K562 (cell line): Measurements from ENCODE around the gene TTLL9. TPM values are rescaled to one million over a fixed set of nuclear protein-coding genes. Genes with fewer than 3 reads are reported as not detected.

ENCODE experiments used
- ATAC-seq: fragments of 200-7000 bp; cut with Tn5 transposase; 3 replicates; pipeline ENCODE4 v1.9.1; 2020; ENCODE audit warnings: moderate library complexity
- BruUV-seq: library from RNA; stranded (reverse); fragments of 400-500 nt; replicated peaks from 2 replicates; lab custom pipeline; 2021; lab: Mats Ljungman, UMichigan
- CTCF ChIA-PET: fragments of 300-600 bp; formaldehyde crosslinking; extraction: SDS; loops from one replicate; lab custom pipeline; 2021; ENCODE audit warnings: low intra/inter-chr PET ratio; lab: Yijun Ruan, JAX
- POLR2A ChIA-PET: fragments of 300-600, 350-650 bp; sonication (Branson Sonifier 250); formaldehyde crosslinking; extraction: SDS; loops from one replicate; lab custom pipeline; 2021; ENCODE audit warnings: antibody characterized with exemption, inconsistent platforms; lab: Yijun Ruan, JAX
- DNase-seq, 4 experiments: peaks; one replicate each; pipeline versions ENCODE4 v3.0.0 to v3.0.0-alpha.2; 2011 to 2018; ENCODE audit warnings: low spot score in 3 of 4, mixed read lengths in 3 of 4; ENCODE audit errors: extremely low read depth in 1 of 4
- FAIRE-seq: peaks from 2 replicates; lab custom pipeline; 2011; peaks lifted over from hg19 to GRCh38; lab: Jason Lieb, UNC
- H2AFZ ChIP-seq: 2 replicates; pipeline ENCODE4 v1.6.0; 2011; ENCODE audit warnings: low read depth, low read length, control low read depth, inconsistent platforms
- H3K27ac ChIP-seq: fragments of 200-600 bp; 3 replicates; pipeline ENCODE4 v1.8.0; 2011; ENCODE audit warnings: low read depth, mild to moderate bottlenecking, control low read depth, inconsistent platforms, low read length, moderate library complexity, mixed read lengths; ENCODE audit errors: extremely low read depth
- H3K27me3 ChIP-seq, 2 experiments: fragments of 300-600 bp in 1 of 2; 2 replicates in 1 of 2; 3 replicates in 1 of 2; pipeline versions ENCODE4 v1.6.0 to v1.8.0; 2011; ENCODE audit warnings: inconsistent platforms in 2 of 2, low read length in 2 of 2, mild to moderate bottlenecking in 1 of 2, mixed read lengths in 1 of 2, moderate library complexity in 1 of 2; ENCODE audit not compliant: control insufficient read depth in 2 of 2, insufficient read depth in 2 of 2
- H3K36me3 ChIP-seq: fragments of 300-600 bp; 3 replicates; pipeline ENCODE4 v1.8.0; 2011; ENCODE audit warnings: mild to moderate bottlenecking, low read length, inconsistent platforms; ENCODE audit not compliant: control insufficient read depth, insufficient read depth
- H3K4me1 ChIP-seq, 2 experiments: fragments of 200-600 bp in 1 of 2; replicated peaks in 1 of 2; 2 replicates in 1 of 2; 3 replicates in 1 of 2; pipeline versions ENCODE4 v1.5.1 to v1.8.0; 2011; ENCODE audit warnings: inconsistent platforms in 2 of 2, low read length in 2 of 2, mild to moderate bottlenecking in 1 of 2, mixed read lengths in 1 of 2, moderate library complexity in 1 of 2; ENCODE audit not compliant: control insufficient read depth in 2 of 2, insufficient read depth in 2 of 2
- H3K4me2 ChIP-seq: 2 replicates; pipeline ENCODE4 v1.6.1; 2011; ENCODE audit warnings: low read length, control low read depth, inconsistent platforms, mixed read lengths; ENCODE audit not compliant: insufficient read depth
- H3K4me3 ChIP-seq: fragments of 200-600 bp; sonication (generic), shearing (Covaris generic); 2 replicates; pipeline ENCODE4 v1.5.1; 2016; ENCODE audit warnings: control low read depth, inconsistent platforms
- H3K79me2 ChIP-seq: fragments of 200-600 bp; 3 replicates; pipeline ENCODE4 v1.8.0; 2011; ENCODE audit warnings: low read length, inconsistent platforms; ENCODE audit not compliant: control insufficient read depth, insufficient read depth
- H3K9ac ChIP-seq, 2 experiments: 2 replicates each; pipeline versions ENCODE4 v1.6.0 to v1.6.1; 2011; ENCODE audit warnings: low read depth in 2 of 2, low read length in 2 of 2, control low read depth in 1 of 2, inconsistent platforms in 1 of 2, mild to moderate bottlenecking in 1 of 2, mixed read lengths in 1 of 2; ENCODE audit not compliant: insufficient read depth in 1 of 2
- H3K9me1 ChIP-seq: one replicate; pipeline ENCODE4 v1.6.0; 2011; ENCODE audit warnings: inconsistent platforms, mild to moderate bottlenecking, low read length, moderate library complexity; ENCODE audit not compliant: control insufficient read depth, insufficient read depth
- H3K9me3 ChIP-seq: replicated peaks from 2 replicates; pipeline ENCODE4 v1.5.1; 2011; ENCODE audit warnings: low read depth, low read length, inconsistent platforms; ENCODE audit not compliant: control insufficient read depth, insufficient read depth
- H4K20me1 ChIP-seq: replicated peaks from 2 replicates; pipeline ENCODE4 v1.6.1; 2011; ENCODE audit warnings: low read length, inconsistent platforms, mixed read lengths; ENCODE audit not compliant: control insufficient read depth, insufficient read depth
- ATF2 ChIP-seq: sonication (generic); formaldehyde crosslinking; IDR thresholded peaks from 2 replicates; pipeline ENCODE4 v1.8.1; 2022; ENCODE audit warnings: missing genetic modification reagents
- BHLHE40 ChIP-seq: IDR thresholded peaks from 2 replicates; pipeline ENCODE4 v1.6.1; 2011; ENCODE audit warnings: low read length, improper control_type of control experiment
- DMBX1 ChIP-seq: fragments of 250-450 bp; sonication (Bioruptor Pico); IDR thresholded peaks from 2 replicates; pipeline ENCODE4 v1.8.0; 2022; ENCODE audit warnings: inconsistent platforms, mild to moderate bottlenecking, moderate library complexity, borderline replicate concordance
- HNRNPUL1 ChIP-seq: fragments of 200-400 bp; formaldehyde crosslinking; IDR thresholded peaks from 2 replicates; pipeline ENCODE4 v1.6.1; 2017; ENCODE audit warnings: low read length
- JUN ChIP-seq, 2 experiments: sonication (generic) in 1 of 2; formaldehyde crosslinking in 1 of 2; IDR thresholded peaks; 2 replicates each; pipeline versions ENCODE4 v1.6.1 to v1.8.0; 2012 to 2022; ENCODE audit warnings: borderline replicate concordance in 2 of 2, mild to moderate bottlenecking in 2 of 2, improper control_type of control experiment in 1 of 2, low read depth in 1 of 2, low read length in 1 of 2, missing genetic modification reagents in 1 of 2
- MTA1 ChIP-seq: fragments of 450-650 bp; IDR thresholded peaks from 2 replicates; pipeline ENCODE4 v1.6.1; 2017; ENCODE audit warnings: borderline replicate concordance
- THAP7 ChIP-seq: fragments of 250-450 bp; sonication (Bioruptor Pico); IDR thresholded peaks from 2 replicates; pipeline ENCODE4 v1.5.0; 2021
- USF1 ChIP-seq: sonication (generic); formaldehyde crosslinking; IDR thresholded peaks from 2 replicates; pipeline ENCODE4 v1.9.0; 2022; ENCODE audit warnings: mild to moderate bottlenecking, missing genetic modification reagents
- VEZF1 ChIP-seq: fragments of 200-800 bp; sonication (Bioruptor generic); IDR thresholded peaks from 2 replicates; pipeline ENCODE4 v1.6.1; 2017; ENCODE audit warnings: missing genetic modification characterization, missing compliant biosample characterization
- ZBTB2 ChIP-seq: fragments of 450-650 bp; IDR thresholded peaks from 2 replicates; pipeline ENCODE4 v1.6.1; 2016; ENCODE audit warnings: antibody characterized with exemption
- ZNF512 ChIP-seq: IDR thresholded peaks from 2 replicates; pipeline ENCODE4 v1.6.1; 2016; ENCODE audit warnings: missing genetic modification characterization, missing compliant biosample characterization
- ZSCAN29 ChIP-seq: fragments of 450-650 bp; IDR thresholded peaks from 2 replicates; pipeline ENCODE4 v1.6.1; 2017
- WGBS: fragments of 100-300 bp; shearing (Covaris generic); methylation state at CpG from one replicate; pipeline ENCODE4 v1.1.6; 2016; ENCODE audit warnings: low coverage, mixed read lengths; ENCODE audit not compliant: insufficient coverage; ENCODE audit errors: missing lambda C conversion rate; 5-methylcytosine and 5-hydroxymethylcytosine counted together
- in situ Hi-C: fragments of 300-500 bp; cut with MboI; formaldehyde crosslinking; loops from 4 replicates; pipeline ENCODE4 v1.15.0; 2018; ENCODE audit warnings: inconsistent platforms, mixed read lengths
- intact Hi-C: fragments of 100-400 bp; cut with micrococcal nuclease; formaldehyde crosslinking; loops from 2 replicates; pipeline ENCODE4 v1.14.2; 2022
- polyA plus RNA-seq, 8 experiments: library from polyadenylated mRNA; depleted of rRNA in 4 of 8; stranded (reverse) in 5 of 8; unstranded in 3 of 8; fragments of >200 nt; fragmentation: Nextera tagmentation in 2 of 8; fragmentation: Illumina TruSeq in 1 of 8; extraction: Ambion mirVana in 2 of 8; extraction: Trizol in 1 of 8; gene quantifications; 2 replicates each; pipeline versions ENCODE4 v1.2.1 to v1.2.3, GENCODE V29; 2011 to 2014; ENCODE audit warnings: inconsistent platforms in 1 of 8, missing spikeins in 1 of 8
- total RNA-seq, 7 experiments: library from RNA; depleted of rRNA in 6 of 7; stranded (reverse); fragments of >200 nt in 6 of 7; fragmentation: Illumina TruSeq in 2 of 7; extraction: Trizol in 2 of 7; gene quantifications; 2 replicates each; pipeline versions ENCODE4 v1.2.1 to v1.2.3, GENCODE V29; 2011 to 2021; ENCODE audit warnings: low replicate concordance in 1 of 7

The TTLL9 gene
- total and polyA plus RNA-seq, 9 of the 15 experiments (the other 6 are each of a cell fraction or from before 2014, with no cell fraction given), result 0.06 to 0.07 TPM; not detected in 7

- Histone ChIP-seq H3K27me3 (peaks cover 12 to 27% of the 10 kb centered on the region in 2 experiments; a peak in 4 of 5 replicates), H4K20me1 (peaks cover 5% of the 10 kb centered on the region), H3K4me2 (peak overlapping the region; percentile 56), H3K4me3 (peak overlapping the region; percentile 4; the same call in 1 of the 2 replicates), H3K9me1 (no peaks in the 10 kb centered on the region), H2AFZ (no peak overlapping the region), H3K79me2 (no peaks in the 10 kb centered on the region), H3K4me1 (peaks cover 0 to 11% of the 10 kb centered on the region in 2 experiments; a peak in 2 of 5 replicates), H3K27ac (no peak overlapping the region), H3K9me3 (no peaks in the 10 kb centered on the region), H3K9ac (no peak overlapping the region), H3K36me3 (no peaks in the 10 kb centered on the region)
- ChIA-PET CTCF (no interaction called here), POLR2A (interaction anchor here (0.9 to 1.1 kb wide), 2 partner anchors 9 to 26 kb away, joined by 3 read pairs; no protein-coding TSS in a partner anchor)
- FAIRE-seq (no peak), ATAC-seq (peak; percentile 98), DNase-seq (peak; percentile 85 to 96 (median 94))
- intact Hi-C loops (no loop called here), in situ Hi-C loops (no loop called here)
- WGBS, result 7% methylated on average over 20 of the region's 57 CpGs
- BruUV-seq, result no TSS peak
- TF ChIP-seq JUN (IDR thresholded peaks at IDR 0.05; ENCODE audit: borderline replicate concordance, low read depth, low read length) (no peak), JUN (CRISPR knock-in tag; IDR thresholded peaks at IDR 0.05; ENCODE audit: borderline replicate concordance) (peak; percentile 100), ATF2 (CRISPR knock-in tag) (peak; percentile 96), THAP7 (CRISPR knock-in tag) (no peak), VEZF1 (CRISPR knock-in tag) (peak; percentile 48), MTA1 (no peak), ZSCAN29 (no peak), BHLHE40 (no peak), DMBX1 (CRISPR knock-in tag) (peak; percentile 98), HNRNPUL1 (no peak), USF1 (peak; percentile 75), ZNF512 (no peak), ZBTB2 (no peak)
Measured at GRCh38 chr20:31968291-31969126, 98.1 kb downstream of the TTLL9 start.
